HPDE6-E6E7 (cell line): ENCODE data around the gene SESTD1.

Source experiments
- DNase-seq: peaks from one replicate; pipeline ENCODE4 v3.0.0; 2011; ENCODE audit warnings: missing footprints; ENCODE audit errors: extremely low spot score

SESTD1 gene

GRCh38 chr2:179264368-179265081 is at the start of gene SESTD1:
TSS of gene SESTD1 (minus strand) at chr2:179264832. CDS start at chr2:179191841, 72,991 bp downstream.
- peak; percentile 22 for DNase-seq

- DNase-seq = no peak
These were observed 48.4 kb upstream of the SESTD1 start for GRCh38 chr2:179313057-179313456.

- no peak for DNase-seq
These were observed 46.5 kb upstream of the SESTD1 start for GRCh38 chr2:179311101-179311500.

- DNase-seq = no peak
These were observed 43.2 kb upstream of the SESTD1 start for GRCh38 chr2:179307616-179308371.

- DNase-seq = no peak
These were observed 40.5 kb upstream of the SESTD1 start for GRCh38 chr2:179305125-179305524.

- DNase-seq = no peak
These were observed 39.8 kb upstream of the SESTD1 start for GRCh38 chr2:179304424-179304823.

GRCh38 chr2:179302764-179303571 is 38.3 kb upstream of the SESTD1 start:
- DNase-seq = no peak

- no peak for DNase-seq
These were observed 37.5 kb upstream of the SESTD1 start for GRCh38 chr2:179302149-179302548.

- no peak for DNase-seq
These were observed 34.0 kb upstream of the SESTD1 start for GRCh38 chr2:179298666-179299065.

GRCh38 chr2:179297927-179298326 is 33.3 kb upstream of the SESTD1 start:
- no peak for DNase-seq

GRCh38 chr2:179290329-179290728 is 25.7 kb upstream of the SESTD1 start:
- no peak for DNase-seq

GRCh38 chr2:179285060-179285459 is 20.4 kb upstream of the SESTD1 start:
- no peak for DNase-seq

GRCh38 chr2:179277429-179278196 is 13.0 kb upstream of the SESTD1 start:
- no peak for DNase-seq

- DNase-seq = no peak
These were observed 10.8 kb upstream of the SESTD1 start for GRCh38 chr2:179275253-179276012.

GRCh38 chr2:179274749-179275148 is 10.1 kb upstream of the SESTD1 start:
- no peak for DNase-seq

GRCh38 chr2:179273461-179273962 is 8.9 kb upstream of the SESTD1 start:
- no peak for DNase-seq

- DNase-seq = no peak
These were observed 8.0 kb upstream of the SESTD1 start for GRCh38 chr2:179272406-179273192.

GRCh38 chr2:179270689-179271088 is 6.1 kb upstream of the SESTD1 start:
- DNase-seq = no peak

GRCh38 chr2:179268277-179268925 is 3.8 kb upstream of the SESTD1 start:
- DNase-seq = peak; percentile 68
